Right kidney (tissue), 1 donor: ENCODE measurements around the gene SENP5.

Source experiments
- DNase-seq: peaks from one replicate; pipeline ENCODE4 v3.0.0-alpha.2; 2016

SENP5 gene

GRCh38 chr3:196968233-196969133, 100.8 kb downstream of the SENP5 start, which contains the start of gene PIGZ:
TSS of gene PIGZ (minus strand) at chr3:196968833. CDS start at chr3:196952031, 16,802 bp downstream.
- peak; percentile 62 for DNase-seq

- peak; percentile 65 for DNase-seq
Measured at GRCh38 chr3:196969134-196969659, 101.5 kb downstream of the SENP5 start.

GRCh38 chr3:196969660-196970546, 102.2 kb downstream of the SENP5 start:
- DNase-seq: peak; percentile 80

- DNase-seq: no peak
Measured at GRCh38 chr3:196970547-196971093, 102.9 kb downstream of the SENP5 start.

- DNase-seq: no peak
Measured at GRCh38 chr3:196971094-196971698, 103.5 kb downstream of the SENP5 start.

GRCh38 chr3:196974661-196975060, 106.9 kb downstream of the SENP5 start:
- DNase-seq: no peak

GRCh38 chr3:196975349-196975748, 107.6 kb downstream of the SENP5 start:
- no peak for DNase-seq

- no peak for DNase-seq
Measured at GRCh38 chr3:196976941-196977340, 109.2 kb downstream of the SENP5 start.

GRCh38 chr3:196979545-196979944, 111.8 kb downstream of the SENP5 start:
- no peak for DNase-seq

- no peak for DNase-seq
Measured at GRCh38 chr3:196981657-196982056, 113.9 kb downstream of the SENP5 start.

GRCh38 chr3:196983186-196983585, 115.5 kb downstream of the SENP5 start:
- no peak for DNase-seq
